A673 (cell line): ENCODE results near the gene CTDSP1. TPM values are rescaled to one million over a fixed set of nuclear protein-coding genes. Genes with fewer than 3 reads are reported as not detected.

Experiments used
- BruUV-seq: library from RNA; stranded (reverse); fragments of 400-500 nt; replicated peaks from 2 replicates; lab custom pipeline; 2021; lab: Mats Ljungman, UMichigan
- CTCF ChIA-PET: fragments of 300-600 bp; sonication (Branson Sonifier 250); formaldehyde crosslinking; loops from one replicate; lab custom pipeline; 2022; ENCODE audit warnings: antibody characterized with exemption; lab: Charles Lee
- POLR2A ChIA-PET: fragments of 300-600 bp; sonication (Branson Sonifier 250); formaldehyde crosslinking; loops from one replicate; lab custom pipeline; 2022; ENCODE audit warnings: antibody characterized with exemption; ENCODE audit not compliant: low non-redundant PET; lab: Charles Lee
- DNase-seq: peaks from one replicate; pipeline ENCODE4 v3.0.0-alpha.2; 2015; ENCODE audit warnings: low spot score
- H3K27ac ChIP-seq: fragments of 200-600 bp; sonication (generic); 2 replicates; pipeline ENCODE4 v1.5.1; 2016; ENCODE audit warnings: mixed run types, low read depth, mild to moderate bottlenecking, mixed read lengths, antibody characterized with exemption, low read length; ENCODE audit not compliant: poor library complexity, severe bottlenecking
- H3K27me3 ChIP-seq: fragments of 200-600 bp; sonication (generic); replicated peaks from 2 replicates; pipeline ENCODE4 v1.6.1; 2017; ENCODE audit warnings: mixed run types, low read depth, mild to moderate bottlenecking, mixed read lengths, antibody characterized with exemption, low read length; ENCODE audit not compliant: insufficient read depth, poor library complexity
- H3K36me3 ChIP-seq: fragments of 200-600 bp; sonication (generic); 2 replicates; pipeline ENCODE4 v1.6.1; 2016; ENCODE audit warnings: mixed run types, mild to moderate bottlenecking, mixed read lengths, antibody characterized with exemption, low read length; ENCODE audit not compliant: insufficient read depth, poor library complexity, severe bottlenecking
- H3K4me1 ChIP-seq: fragments of 200-600 bp; sonication (generic); 2 replicates; pipeline ENCODE4 v1.6.1; 2017; ENCODE audit warnings: mixed run types, mild to moderate bottlenecking, mixed read lengths, antibody characterized with exemption, low read length; ENCODE audit not compliant: insufficient read depth, poor library complexity, severe bottlenecking
- H3K4me3 ChIP-seq: fragments of 200-600 bp; sonication (generic); 2 replicates; pipeline ENCODE4 v1.5.1; 2016; ENCODE audit warnings: low read depth, mixed run types, mild to moderate bottlenecking, mixed read lengths, low read length; ENCODE audit not compliant: poor library complexity, severe bottlenecking
- H3K9me3 ChIP-seq: fragments of 200-600 bp; sonication (generic); 2 replicates; pipeline ENCODE4 v1.6.1; 2016; ENCODE audit warnings: mixed run types, low read depth, mild to moderate bottlenecking, mixed read lengths, antibody characterized with exemption, low read length; ENCODE audit not compliant: poor library complexity, severe bottlenecking
- EZH2 ChIP-seq: fragments of 200-600 bp; sonication (generic); IDR thresholded peaks from 2 replicates; pipeline ENCODE4 v1.6.1; 2017; ENCODE audit warnings: borderline replicate concordance, low read depth, mild to moderate bottlenecking, mixed read lengths, antibody characterized with exemption, low read length; ENCODE audit not compliant: poor library complexity, severe bottlenecking
- intact Hi-C: fragments of 100-400 bp; cut with micrococcal nuclease; formaldehyde crosslinking; loops from one replicate; pipeline ENCODE4 v1.10.0; 2022; ENCODE audit not compliant: unreplicated experiment
- total RNA-seq: library from RNA; stranded (reverse); gene quantifications from 2 replicates; pipeline ENCODE4 v1.2.3, GENCODE V29; 2021
- TF ChIP-seq, protein P1 (sequence below): fragments of 300-800, 200-600 bp; sonication (generic); conservative IDR thresholded peaks from 2 replicates; pipeline ENCODE4 v1.5.1; 2017; ENCODE audit warnings: low read depth, mild to moderate bottlenecking, antibody characterized with exemption, low read length, moderate library complexity, mixed read lengths

CTDSP1 gene
- total RNA-seq, 1 experiment from 2014 or later, result 72.3 TPM

DNA sequence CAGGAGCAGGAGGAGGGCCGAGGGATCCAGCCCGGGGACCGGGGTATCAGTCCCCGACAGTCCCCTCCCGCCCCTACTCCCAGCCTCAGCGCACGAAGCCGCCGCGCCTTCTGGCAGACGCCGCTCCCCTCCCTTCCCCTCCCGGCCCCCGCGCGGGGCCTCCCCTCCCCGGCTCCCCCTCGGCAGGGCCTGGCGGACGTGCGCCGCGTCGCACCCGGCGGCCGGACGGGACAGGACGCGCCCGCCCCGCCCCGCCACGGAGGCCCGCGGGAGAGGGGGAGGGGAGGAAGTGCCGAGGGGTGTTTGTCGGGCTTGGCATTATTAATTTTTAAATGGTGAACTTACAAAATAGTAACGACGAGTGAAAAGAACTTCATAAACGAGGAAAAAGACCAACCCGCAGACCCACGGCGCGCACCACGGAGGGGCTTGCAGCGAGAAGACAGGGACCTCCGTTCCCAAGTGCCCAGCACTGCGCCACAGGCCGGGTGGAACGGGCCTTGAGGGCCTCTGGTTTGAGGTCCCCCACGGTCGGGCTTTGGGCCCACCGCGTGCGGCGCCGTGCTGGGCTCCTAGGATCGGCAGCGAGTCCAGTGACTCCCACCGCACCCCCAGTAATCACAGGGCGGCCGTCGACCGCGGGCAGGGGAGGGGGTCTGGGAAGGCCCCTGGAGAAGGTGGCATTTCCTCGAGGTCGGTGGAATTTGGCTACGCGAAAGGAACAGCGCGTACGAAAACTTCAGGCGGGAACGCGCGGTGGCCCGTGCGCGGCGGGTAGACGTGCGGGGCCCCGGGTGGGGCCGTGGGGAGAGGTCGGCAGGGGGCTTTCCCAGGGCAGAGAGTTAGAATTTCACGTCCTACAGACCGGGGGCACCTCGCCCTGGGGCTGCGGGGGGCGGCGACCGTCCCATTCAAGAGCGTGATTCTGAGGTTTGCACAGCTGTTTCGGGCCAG is 954 bp upstream of the CTDSP1 start:
- Histone ChIP-seq H3K4me1 (peaks cover 37% of the 10 kb centered on the region), H3K36me3 (peaks cover 22% of the 10 kb centered on the region), H3K9me3 (no peaks in the 10 kb centered on the region), H3K4me3 (peak overlapping the region; percentile 97), H3K27me3 (no peaks in the 10 kb centered on the region), H3K27ac (peak overlapping the region; percentile 91)
- no peak for TF ChIP-seq EZH2
- TF ChIP-seq, protein P1, sequence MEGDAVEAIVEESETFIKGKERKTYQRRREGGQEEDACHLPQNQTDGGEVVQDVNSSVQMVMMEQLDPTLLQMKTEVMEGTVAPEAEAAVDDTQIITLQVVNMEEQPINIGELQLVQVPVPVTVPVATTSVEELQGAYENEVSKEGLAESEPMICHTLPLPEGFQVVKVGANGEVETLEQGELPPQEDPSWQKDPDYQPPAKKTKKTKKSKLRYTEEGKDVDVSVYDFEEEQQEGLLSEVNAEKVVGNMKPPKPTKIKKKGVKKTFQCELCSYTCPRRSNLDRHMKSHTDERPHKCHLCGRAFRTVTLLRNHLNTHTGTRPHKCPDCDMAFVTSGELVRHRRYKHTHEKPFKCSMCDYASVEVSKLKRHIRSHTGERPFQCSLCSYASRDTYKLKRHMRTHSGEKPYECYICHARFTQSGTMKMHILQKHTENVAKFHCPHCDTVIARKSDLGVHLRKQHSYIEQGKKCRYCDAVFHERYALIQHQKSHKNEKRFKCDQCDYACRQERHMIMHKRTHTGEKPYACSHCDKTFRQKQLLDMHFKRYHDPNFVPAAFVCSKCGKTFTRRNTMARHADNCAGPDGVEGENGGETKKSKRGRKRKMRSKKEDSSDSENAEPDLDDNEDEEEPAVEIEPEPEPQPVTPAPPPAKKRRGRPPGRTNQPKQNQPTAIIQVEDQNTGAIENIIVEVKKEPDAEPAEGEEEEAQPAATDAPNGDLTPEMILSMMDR, result no peak
- peak; percentile 79 for DNase-seq
- ChIA-PET CTCF (no interaction called here), POLR2A (no interaction called here)
- no TSS peak for BruUV-seq
- intact Hi-C loops, result loop anchor here (5.0 kb wide), 1 partner anchor 449 kb away; no protein-coding TSS in a partner anchor

DNA sequence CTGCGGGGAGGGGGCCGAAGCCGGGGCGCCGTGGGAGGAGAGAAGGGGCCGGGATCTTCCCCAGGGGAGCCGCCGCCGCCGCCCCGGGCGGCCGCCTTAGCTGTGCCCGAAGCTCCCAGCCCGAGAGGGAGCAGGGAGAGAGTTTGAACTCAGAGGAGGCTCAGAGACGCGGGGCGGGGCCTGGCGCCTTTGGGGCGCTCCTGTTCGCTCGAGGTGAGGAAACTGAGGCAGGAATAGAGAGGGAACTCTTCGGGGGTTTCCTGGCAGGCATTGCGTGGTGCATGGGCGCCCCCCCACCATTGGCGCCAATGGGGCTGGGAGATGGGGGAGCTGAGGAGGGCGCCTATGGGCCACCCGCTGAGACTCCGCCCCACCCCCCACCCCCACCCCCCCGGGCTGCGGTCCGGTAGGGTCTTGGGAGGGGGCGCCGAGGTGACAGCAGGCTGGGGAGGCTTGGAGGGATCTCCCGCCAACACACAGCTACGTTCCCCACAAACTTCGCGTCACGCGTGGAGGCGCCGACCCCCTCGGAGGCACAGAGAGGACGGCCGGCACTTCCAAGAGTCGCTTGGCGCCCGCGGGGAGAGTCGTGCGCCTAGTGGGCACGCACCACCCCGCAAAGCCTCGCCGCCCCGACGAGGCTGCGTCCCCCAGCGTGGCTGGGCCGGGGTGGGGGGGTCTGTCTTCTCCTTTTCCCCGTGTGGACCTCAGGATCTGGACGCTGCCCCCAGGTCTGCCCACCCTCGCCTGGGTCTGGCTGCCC is 680 bp downstream of the CTDSP1 start:
- DNase-seq, result peak; percentile 58
- ChIA-PET POLR2A (interaction anchor here (0.5 to 0.6 kb wide), 3 partner anchors 61 to 622 kb away, joined by 3 to 5 read pairs (median 3); no protein-coding TSS in a partner anchor), CTCF (no interaction called here)
- Histone ChIP-seq H3K4me1 (peaks cover 47% of the 10 kb centered on the region), H3K9me3 (no peaks in the 10 kb centered on the region), H3K27ac (peak overlapping the region; percentile 91), H3K36me3 (peaks cover 35% of the 10 kb centered on the region), H3K4me3 (peak overlapping the region; percentile 97), H3K27me3 (no peaks in the 10 kb centered on the region)
- intact Hi-C loops, result no loop called here
- TF ChIP-seq, protein P1, result no peak
- TF ChIP-seq EZH2, result no peak
- BruUV-seq, result no TSS peak
